ENCODE measurements around the gene TRPV4.

The TRPV4 gene

GRCh38 chr12:109833307-109834189 lies at the start of gene TRPV4:
TSS of gene TRPV4 (minus strand) at chr12:109833398. CDS start at chr12:109814796, 18,602 bp downstream.
- TF ChIP-seq ZNF768 (tag by site-specific recombination; IDR thresholded peaks at IDR 0.05) (no peak), ZNF280C (tag by site-specific recombination; IDR thresholded peaks at IDR 0.05) (no peak), SP2 (tag by site-specific recombination; IDR thresholded peaks at IDR 0.05) (0 out of 2 replicates have a peak, but pooled peaks have one; percentile 16), ZNF350 (tag by site-specific recombination; IDR thresholded peaks at IDR 0.05) (no peak), ZNF155 (tag by site-specific recombination; IDR thresholded peaks at IDR 0.05) (no peak), PRDM4 (tag by site-specific recombination; IDR thresholded peaks at IDR 0.05) (no peak), ZNF121 (tag by site-specific recombination; IDR thresholded peaks at IDR 0.05) (peak; percentile 86), ZNF24 (tag by site-specific recombination; IDR thresholded peaks at IDR 0.05) (no peak), MZF1 (tag by site-specific recombination; IDR thresholded peaks at IDR 0.05; ENCODE audit: borderline replicate concordance) (no peak), ZNF621 (tag by site-specific recombination; IDR thresholded peaks at IDR 0.05) (no peak), ZNF366 (tag by site-specific recombination; conservative IDR thresholded peaks at IDR 0.05) (no peak), SP3 (tag by site-specific recombination; IDR thresholded peaks at IDR 0.05) (no peak), ZBTB8A (tag by site-specific recombination; IDR thresholded peaks at IDR 0.05) (no peak), ZSCAN18 (tag by site-specific recombination; IDR thresholded peaks at IDR 0.05) (no peak), ZBTB44 (tag by site-specific recombination; IDR thresholded peaks at IDR 0.05) (no peak), ZFHX2 (tag by site-specific recombination; conservative IDR thresholded peaks at IDR 0.05) (peak; percentile 45; the same call in 1 of the 2 replicates)
- no peak within 1 kb of the TSS for H3K27ac ChIP-seq (ENCODE audit: extremely low read depth, low read depth, low read length)
- no peaks in the 10 kb centered on the region for H3K4me1 ChIP-seq (ENCODE audit: control insufficient read depth, insufficient read depth, low read length)
- ChIA-PET POLR2A (no interaction called here), CTCF (interaction anchor here (1.1 to 2.7 kb wide), 2 partner anchors 19 to 28 kb away, joined by 5 to 9 read pairs; no protein-coding TSS in a partner anchor)
- H3K4me3 ChIP-seq (ENCODE audit: low read depth, low read length): peak within 1 kb of the TSS; percentile 34
- H3K9me3 ChIP-seq (ENCODE audit: control insufficient read depth, insufficient read depth, low read depth, low read length): no peaks in the 10 kb centered on the region
- H3K36me3 ChIP-seq (ENCODE audit: control insufficient read depth in 2 of 2, insufficient read depth in 1 of 2, low read length in 2 of 2): no peaks in the 10 kb centered on the region

- no peaks in the 10 kb centered on the region; the same call in 1 of the 2 replicates for H3K4me1 ChIP-seq (ENCODE audit: control insufficient read depth, insufficient read depth, low read length)
- H3K9me3 ChIP-seq (ENCODE audit: control insufficient read depth, insufficient read depth, low read depth, low read length): no peaks in the 10 kb centered on the region
- no peak overlapping the region for H3K27ac ChIP-seq (ENCODE audit: extremely low read depth, low read depth, low read length)
- POLR2A ChIA-PET: no interaction called here
- no peaks in the 10 kb centered on the region for H3K36me3 ChIP-seq (ENCODE audit: control insufficient read depth in 2 of 2, insufficient read depth in 1 of 2, low read length in 2 of 2)
- CTCF ChIA-PET: interaction anchor here (0.6 to 3.7 kb wide), 7 partner anchors 9 to 278 kb away, joined by 3 to 24 read pairs (median 5); no protein-coding TSS in a partner anchor
- no peak overlapping the region for H3K4me3 ChIP-seq (ENCODE audit: low read depth, low read length)
- TF ChIP-seq ZNF280C (tag by site-specific recombination; IDR thresholded peaks at IDR 0.05) (no peak), ZNF2 (tag by site-specific recombination; IDR thresholded peaks at IDR 0.05) (no peak), ZNF645 (tag by site-specific recombination; IDR thresholded peaks at IDR 0.05) (no peak), ZNF37A (tag by site-specific recombination; IDR thresholded peaks at IDR 0.05) (no peak), ZBTB6 (tag by site-specific recombination; IDR thresholded peaks at IDR 0.05) (no peak)
These were observed 48.6 kb upstream of the TRPV4 start for GRCh38 chr12:109881752-109882151.
